Caki2 (cell line): ENCODE data around the gene RASSF8. TPM values are rescaled to one million over a fixed set of nuclear protein-coding genes. Genes with fewer than 3 reads are reported as not detected.

Experiments
- DNase-seq: peaks from one replicate; pipeline ENCODE4 v3.0.0-alpha.2; 2015; ENCODE audit warnings: low read depth
- in situ Hi-C: cut with HindIII; loops from 2 replicates; pipeline ENCODE4 v1.10.0; 2016; ENCODE audit warnings: low sequenced_read_pairs, low pct_unique_long_range_greater_than_20kb, mixed read lengths
- total RNA-seq: library from RNA; depleted of rRNA; stranded (reverse); fragments of >200 nt; shearing (Covaris generic); gene quantifications from 2 replicates; pipeline ENCODE4 v1.2.3, GENCODE V29; 2014; ENCODE audit warnings: low replicate concordance; rRNA removed

RASSF8 gene
- total RNA-seq, 1 experiment from 2014 or later = 44.0 TPM

DNA sequence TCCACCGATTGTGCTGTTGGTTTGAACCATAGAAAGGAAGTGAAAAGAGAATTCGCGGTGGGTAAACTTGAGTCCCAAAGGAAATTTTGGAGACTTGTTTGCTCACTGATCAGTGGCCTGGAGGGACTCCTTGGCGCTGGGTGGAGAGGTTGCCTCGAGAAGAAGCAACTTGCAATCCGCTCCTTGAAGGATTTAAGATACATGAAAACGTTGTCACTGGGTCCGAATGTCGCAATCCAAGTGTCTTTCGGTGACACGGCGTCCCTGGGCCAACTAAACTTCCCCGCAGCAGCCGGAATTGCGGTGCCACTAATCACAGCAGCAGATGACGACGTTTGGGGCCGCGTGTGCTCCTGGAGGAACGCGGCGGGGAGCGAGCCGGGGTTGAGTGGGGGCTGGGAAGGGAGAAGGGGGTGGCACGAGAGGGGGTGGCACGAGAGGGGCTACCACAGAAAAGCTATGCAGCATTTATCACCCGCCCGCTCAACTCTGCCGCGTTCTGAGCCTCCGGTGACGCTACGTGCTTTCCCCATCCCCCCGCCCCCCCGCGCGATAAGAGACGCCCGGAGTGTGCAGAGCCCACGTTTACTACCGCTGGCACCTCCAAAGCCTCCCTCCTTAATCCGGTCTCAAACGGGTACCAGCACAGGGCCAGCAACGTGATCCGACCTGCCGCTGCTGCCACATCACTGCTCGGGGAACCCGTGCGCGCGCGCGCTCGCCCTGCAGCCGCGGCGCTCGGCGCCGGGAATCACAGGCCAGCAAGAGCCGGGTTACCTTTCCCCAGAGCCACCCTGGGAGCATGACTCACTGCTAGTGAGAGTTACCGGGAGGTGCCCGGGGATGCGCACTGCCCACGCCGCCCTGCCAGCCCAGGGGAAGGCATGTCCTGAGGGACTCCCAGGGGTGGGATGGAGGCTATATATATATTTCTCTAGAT, 167.2 kb downstream of the RASSF8 start:
- DNase-seq = peak; percentile 89
- in situ Hi-C loops = no loop called here

DNA sequence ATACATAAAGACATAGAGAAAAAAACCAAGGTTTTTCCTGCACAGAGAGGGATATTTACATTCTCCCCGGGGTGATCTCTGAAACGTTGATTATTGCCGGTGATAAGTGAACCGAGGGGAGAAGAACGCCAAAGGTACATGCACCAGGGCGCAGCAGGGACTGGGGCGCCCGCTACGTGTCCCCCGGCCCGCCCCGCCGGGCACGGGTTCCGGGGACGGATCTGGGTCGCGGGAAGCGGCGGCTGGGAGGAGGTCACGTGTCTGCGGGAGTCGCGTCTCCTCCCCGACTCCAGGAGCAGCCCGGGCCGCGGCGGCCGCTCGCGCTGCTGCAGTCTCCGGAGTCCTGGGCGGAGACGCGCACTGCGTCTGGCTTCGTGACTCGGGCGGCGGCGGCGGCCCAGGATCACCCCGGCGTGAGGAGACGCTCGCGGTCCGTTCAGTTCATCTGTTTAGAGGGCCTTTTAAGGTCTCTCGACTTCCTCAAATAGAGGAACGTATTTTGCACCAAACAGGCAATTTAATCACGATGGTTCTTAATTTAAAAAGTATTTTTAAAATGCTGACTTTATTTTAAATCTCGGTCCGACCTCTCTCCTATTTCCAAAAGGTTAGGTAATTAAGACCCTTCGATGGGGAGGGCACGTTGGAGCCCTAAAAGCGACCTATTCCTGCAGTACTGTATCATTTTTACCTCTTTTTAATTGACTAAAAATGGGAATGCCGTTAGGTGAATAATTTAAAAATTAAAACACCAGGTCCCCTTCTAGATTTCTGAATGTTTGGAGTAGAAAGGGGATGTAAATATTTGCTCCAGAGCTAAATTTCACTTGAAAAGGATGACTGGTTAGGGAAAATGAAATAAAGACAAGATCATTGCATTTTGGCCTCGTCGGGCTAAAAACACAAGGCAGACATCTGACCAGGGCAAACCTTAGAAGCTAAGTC, 168.1 kb downstream of the RASSF8 start:
- DNase-seq = peak; percentile 85
- in situ Hi-C loops = no loop called here

DNA sequence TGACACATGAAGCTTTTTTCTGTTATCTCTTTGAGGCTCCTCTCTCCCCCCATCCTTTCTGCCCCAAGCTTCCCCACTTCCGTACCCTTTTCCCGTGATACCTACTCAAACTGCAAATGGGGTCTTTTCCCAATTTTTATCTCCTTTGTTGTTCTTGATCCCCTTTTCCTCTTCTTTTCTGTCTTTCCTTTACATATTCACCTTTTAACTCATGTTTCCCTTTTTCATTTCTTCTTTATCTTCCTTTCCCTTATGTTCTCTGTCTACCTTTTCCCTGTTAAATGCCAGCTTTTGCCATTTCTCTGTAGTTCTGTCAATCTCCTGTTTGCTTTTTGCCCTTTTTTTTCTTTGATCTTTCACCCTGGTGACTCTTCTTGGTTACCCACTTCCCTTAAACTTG, 168.9 kb downstream of the RASSF8 start:
- in situ Hi-C loops = no loop called here
- DNase-seq = no peak

DNA sequence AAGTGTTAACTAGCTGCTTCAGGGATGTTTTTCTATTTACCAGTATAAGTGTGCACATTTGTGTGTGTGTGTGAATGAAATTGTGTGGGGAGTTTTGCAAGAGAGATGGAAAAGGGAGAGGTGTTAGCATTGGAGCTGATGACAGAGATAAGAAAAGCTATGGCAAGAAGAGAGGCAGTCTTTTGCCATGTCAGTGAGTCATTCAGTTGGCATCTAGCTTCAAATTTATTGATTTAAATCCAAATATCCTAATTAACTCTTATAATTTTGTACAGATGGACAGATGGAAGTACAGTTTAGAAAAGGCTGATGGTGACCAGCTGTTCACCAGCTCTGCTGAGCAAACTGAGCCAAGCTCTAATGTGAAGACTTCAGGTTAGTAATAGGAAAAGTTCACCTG, 169.7 kb downstream of the RASSF8 start:
- in situ Hi-C loops = no loop called here
- DNase-seq = no peak

Other genes starting within 250 kb of the RASSF8 start
- 5.8 and 70.0 TPM in 2 replicates for gene BHLHE41, start 166.4 kb downstream of the RASSF8 start, total RNA-seq
- gene SSPN, start 236.9 kb downstream of the RASSF8 start, total RNA-seq = 3.9 and 34.1 TPM in 2 replicates